Measurements from ENCODE around the gene RHOBTB1.

DNA sequence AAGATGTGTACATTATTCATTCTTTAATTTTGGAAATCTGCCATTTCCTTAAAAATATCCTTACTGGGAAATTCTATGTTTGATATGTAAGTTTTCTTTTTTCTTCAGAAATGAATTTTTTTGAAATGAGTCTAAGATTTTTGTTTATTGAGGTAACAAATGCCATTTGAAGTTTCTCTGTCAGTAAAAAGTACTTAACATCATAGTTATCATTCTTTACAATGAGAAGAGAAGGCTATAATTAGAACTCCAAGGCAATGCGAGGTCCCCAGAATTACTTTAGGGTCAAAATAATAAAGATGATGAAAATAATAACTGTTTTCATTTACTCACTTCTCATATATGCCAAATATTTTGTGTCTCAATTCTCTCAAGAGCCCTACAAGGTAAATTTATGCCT lies 37.0 kb upstream of the RHOBTB1 start:
- TF ChIP-seq EZH2 (IDR thresholded peaks at IDR 0.05; ENCODE audit: borderline replicate concordance, low read length) = no peak
- TF ChIP-seq, protein P1, sequence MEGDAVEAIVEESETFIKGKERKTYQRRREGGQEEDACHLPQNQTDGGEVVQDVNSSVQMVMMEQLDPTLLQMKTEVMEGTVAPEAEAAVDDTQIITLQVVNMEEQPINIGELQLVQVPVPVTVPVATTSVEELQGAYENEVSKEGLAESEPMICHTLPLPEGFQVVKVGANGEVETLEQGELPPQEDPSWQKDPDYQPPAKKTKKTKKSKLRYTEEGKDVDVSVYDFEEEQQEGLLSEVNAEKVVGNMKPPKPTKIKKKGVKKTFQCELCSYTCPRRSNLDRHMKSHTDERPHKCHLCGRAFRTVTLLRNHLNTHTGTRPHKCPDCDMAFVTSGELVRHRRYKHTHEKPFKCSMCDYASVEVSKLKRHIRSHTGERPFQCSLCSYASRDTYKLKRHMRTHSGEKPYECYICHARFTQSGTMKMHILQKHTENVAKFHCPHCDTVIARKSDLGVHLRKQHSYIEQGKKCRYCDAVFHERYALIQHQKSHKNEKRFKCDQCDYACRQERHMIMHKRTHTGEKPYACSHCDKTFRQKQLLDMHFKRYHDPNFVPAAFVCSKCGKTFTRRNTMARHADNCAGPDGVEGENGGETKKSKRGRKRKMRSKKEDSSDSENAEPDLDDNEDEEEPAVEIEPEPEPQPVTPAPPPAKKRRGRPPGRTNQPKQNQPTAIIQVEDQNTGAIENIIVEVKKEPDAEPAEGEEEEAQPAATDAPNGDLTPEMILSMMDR (IDR thresholded peaks at IDR 0.05; ENCODE audit: low read length) = no peak

All from OCI-LY1 (cell line).